GM21360 (cell line): Measurements from ENCODE around the gene KAT6B.
"Not testable (repeated sequence)": the region's sequence is repeated elsewhere in the genome, so short reads cannot be mapped to it uniquely, and the experiment has no call there.

ENCODE experiments used
- ATAC-seq: cut with Tn5 transposase; IDR thresholded peaks from one replicate; pipeline ENCODE4 v1.9.1; 2021; ENCODE audit warnings: mild to moderate bottlenecking, moderate library complexity; ENCODE audit not compliant: unreplicated experiment

Gene KAT6B

GRCh38 chr10:74916283-74916682 is 89.9 kb downstream of the KAT6B start:
- no peak for ATAC-seq

- ATAC-seq, result no peak
These were observed 91.2 kb downstream of the KAT6B start for GRCh38 chr10:74917481-74918077.

DNA sequence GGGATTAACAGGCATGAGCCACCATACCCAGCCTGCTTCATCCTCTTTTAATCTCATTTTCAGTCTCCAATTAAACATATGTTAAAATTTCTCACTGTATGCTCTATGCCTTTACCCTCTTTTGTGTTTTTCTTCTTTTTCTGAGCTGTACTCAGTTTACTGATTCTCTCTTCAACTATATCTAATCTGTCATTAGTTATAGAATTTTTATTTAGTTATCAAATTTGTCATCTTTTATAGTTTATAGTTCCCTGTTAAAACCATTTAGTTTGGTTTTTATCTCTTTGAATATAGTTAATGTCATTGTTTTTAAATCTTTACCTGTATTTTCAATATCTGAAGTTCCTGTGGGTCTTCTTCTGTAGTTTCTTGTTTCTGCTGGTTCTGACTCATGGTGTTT is 93.3 kb downstream of the KAT6B start:
- no peak for ATAC-seq

DNA sequence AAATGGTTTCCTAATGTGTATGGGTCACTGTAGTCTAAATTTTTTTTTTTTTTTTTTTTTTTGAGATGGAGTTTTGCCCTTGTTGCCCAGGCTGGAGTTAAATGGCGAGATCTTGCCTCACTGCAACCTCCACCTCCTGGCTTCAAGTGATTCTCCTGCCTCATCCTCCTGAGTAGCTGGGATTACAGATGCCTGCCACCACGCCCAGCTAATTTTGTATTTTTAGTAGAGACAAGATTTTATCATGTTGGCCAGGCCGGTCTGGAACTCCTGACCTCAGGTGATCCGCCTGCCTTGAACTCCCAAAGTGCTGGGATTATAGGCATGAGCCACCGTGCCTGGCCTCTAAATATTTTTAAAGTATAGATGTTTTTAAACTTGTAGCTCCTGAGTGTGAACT is 94.7 kb downstream of the KAT6B start:
- not testable (repeated sequence) for ATAC-seq

DNA sequence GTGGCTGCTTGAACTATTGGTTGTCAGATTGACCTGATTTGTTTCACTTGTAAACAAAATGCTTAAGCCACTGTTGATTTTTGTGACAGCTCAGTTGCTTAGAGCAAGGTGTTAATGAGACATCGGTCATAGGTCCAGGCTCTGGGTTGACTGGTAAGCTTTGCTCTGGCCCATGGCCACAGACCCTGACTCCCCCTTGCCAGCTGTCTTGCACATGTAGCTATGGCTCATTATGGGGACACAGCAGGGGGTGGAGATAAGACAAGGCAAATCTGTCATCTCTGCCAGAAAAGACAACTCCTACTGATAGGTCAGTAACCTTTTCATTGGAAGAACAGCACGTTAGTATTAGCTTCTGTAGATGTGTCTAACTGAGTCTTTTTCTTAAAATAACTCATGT is 95.3 kb downstream of the KAT6B start:
- no peak for ATAC-seq

DNA sequence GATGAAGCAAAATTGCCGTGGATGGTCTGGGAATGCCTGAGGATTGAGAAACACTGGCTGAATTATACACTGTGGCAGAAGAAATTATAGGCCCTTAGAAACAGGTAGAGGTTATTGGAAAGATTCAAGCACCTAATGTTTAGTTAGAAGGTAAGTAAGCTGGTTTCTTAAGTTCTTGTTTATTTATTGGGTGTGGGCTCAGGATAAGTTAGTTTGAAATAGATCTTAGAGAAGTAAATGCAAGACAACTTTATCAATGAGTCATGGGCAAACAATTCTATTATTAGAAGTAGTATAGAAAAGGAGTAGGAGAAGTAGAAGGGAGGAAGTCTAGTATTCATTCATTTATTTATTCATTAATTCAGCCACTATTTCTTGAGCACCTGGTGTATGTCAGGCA is 96.5 kb downstream of the KAT6B start:
- ATAC-seq, result no peak

GRCh38 chr10:74923556-74923955 is 97.2 kb downstream of the KAT6B start:
- no peak for ATAC-seq

DNA sequence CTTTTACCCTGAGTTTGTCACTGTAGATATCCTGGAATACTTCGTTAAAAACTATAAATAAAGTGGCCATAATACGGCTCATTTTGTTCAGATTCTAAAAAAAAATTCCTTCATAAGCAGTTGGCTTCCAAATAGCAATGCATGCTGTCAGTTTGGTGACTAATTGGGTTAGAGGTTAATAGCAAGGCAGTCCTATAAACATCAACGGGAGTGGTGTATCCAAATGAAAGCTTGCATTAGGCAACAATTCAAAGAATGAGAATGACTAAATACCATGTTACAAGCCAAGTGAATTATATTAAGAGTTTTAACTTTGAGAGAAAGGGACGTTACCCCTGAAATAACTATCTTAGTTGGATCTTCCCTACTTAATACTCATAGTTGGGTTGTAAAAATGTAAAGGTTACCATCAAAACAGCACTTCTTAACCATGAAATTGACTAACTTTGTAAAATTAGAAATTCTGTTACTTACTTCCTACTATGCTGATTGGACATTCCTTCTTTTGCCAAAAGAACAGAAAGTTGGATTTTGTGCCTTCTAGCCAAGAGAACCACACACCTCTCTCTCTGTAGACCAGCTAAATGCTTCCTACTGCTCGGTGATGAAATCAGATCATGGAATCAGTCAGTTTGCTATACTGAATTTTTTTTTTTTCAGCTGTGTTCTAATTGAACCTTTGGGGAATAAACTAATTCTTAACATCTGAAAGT is 98.0 kb downstream of the KAT6B start:
- ATAC-seq, result no peak

GRCh38 chr10:74925291-74925690 is 98.9 kb downstream of the KAT6B start:
- ATAC-seq, result no peak

DNA sequence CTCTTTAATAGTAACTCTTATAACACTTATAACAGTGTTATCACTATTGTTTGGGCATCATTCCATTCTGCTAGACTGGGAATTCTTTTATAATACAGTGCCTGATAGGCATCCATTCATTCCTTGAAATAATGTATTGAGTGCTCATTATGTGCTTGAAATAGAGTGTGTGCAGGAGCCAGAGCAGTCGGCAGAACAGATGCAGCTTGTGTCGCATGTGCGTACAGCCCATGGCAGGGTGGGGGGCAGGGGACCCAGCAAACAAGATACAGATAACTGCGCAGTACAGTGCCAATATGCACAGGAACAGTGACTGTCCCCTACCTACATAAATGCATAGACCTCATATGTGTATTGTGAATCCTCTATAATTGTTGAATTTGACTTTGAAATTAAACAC is 99.3 kb downstream of the KAT6B start:
- ATAC-seq, result no peak

- ATAC-seq, result no peak
These were observed 100.6 kb downstream of the KAT6B start for GRCh38 chr10:74926791-74927585.

DNA sequence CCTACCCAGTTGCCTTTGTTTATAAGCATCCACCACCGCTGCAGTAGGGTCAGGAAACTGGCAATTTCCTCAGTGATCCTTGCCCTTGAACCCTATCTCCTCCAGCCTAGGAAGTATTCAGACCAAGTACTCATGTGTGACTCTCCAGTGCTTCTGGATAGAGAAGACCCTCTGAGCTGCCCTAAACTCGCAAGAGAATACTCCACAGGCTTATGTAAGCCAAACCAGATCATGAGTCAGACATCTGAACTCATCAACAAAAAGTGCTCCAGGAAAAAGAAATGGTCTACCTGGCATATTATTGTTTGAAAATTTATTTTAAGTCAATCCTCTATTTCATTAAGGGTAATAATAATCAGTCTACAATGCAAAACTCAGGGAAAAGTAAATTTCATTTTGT is 101.3 kb downstream of the KAT6B start:
- ATAC-seq, result no peak

DNA sequence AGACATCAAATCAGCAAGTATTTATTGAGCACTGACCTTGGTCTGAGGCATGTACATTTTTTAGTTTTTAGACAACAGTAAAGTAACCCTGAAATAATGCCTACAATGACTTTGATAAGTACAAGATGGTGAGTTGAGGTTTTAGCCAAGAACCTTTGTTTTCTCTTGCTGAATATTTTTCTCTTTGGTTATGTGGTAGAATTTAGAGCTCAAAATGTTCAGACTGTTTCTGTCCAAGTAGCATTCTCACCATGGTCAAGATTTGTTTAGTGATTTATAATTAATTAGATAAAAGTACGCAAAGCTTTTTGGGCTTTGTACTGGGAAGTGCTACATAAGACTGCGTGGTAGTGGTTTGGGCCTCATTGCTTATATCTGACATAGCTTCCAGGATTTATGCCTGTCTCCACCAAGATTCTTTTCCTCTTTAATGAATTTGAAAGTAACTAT is 102.4 kb downstream of the KAT6B start:
- ATAC-seq, result no peak

- no peak for ATAC-seq
These were observed 102.8 kb downstream of the KAT6B start for GRCh38 chr10:74929197-74929596.

GRCh38 chr10:74930965-74931364 is 104.6 kb downstream of the KAT6B start:
- ATAC-seq, result no peak

- no peak for ATAC-seq
These were observed 106.2 kb downstream of the KAT6B start for GRCh38 chr10:74932648-74933047.

DNA sequence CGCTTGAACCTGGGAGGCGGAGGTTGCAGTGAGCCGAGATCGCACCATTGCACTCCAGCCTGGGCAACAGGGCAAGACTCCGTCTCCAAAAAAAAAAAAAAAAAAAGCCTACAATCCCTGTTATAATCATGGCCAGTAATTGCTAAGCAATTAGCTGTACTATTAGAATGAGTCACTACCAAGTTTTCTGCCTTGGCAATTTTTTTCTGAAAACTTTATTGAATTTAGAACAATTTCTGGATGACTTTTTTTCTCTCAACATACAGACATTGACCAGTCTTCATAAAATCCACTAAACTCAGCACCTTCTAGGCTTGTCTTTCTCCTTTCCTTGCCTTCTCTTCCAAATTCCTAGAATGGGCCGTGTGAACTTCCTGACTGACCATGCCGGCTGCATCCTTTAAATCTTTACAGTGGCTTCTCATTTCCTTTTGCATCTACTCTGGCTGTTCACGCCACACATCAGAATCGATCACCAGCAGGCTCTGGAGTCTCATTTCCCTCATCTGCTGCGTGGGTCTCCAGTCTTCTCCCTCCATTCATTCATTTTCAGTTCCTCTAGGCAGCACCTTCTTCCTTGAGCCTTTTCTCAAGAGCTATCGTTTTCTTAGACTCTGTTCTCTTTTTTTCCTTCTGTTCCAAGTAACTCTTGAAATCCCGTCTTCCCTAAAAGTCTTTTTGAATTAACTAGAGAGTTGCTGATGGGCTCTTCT is 107.9 kb downstream of the KAT6B start:
- no peak for ATAC-seq

DNA sequence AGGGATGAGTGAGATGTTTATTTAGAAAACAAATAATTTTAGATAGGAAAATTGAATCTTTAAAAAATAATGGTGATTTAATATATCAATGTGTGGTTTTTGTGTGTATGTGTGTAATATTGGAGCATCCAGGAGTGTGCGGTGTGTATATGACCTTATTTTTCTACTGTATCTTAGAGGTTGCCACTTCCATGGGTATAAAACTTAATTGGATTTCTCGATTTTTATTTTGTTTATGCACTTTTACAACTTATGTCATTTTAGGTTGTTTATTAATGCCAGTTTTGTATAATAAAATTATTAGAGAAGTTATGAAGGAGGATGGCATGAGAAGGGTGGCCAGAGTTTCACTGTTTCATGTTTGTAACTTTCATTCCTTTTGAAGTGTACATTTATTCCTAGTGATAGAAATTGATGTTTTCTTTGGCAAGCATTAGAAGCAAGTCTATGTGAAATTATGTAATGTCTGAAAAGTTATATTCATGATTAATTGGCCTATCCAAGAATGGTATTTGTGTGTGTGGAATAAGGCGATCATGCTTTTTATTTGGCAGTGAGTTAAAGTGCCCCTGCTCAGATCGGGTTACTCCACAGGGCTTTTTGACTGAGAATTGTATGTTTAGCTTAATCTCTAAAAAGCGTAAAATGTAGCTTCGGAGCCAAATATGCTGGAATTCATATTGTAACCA is 110.3 kb downstream of the KAT6B start:
- no peak for ATAC-seq

DNA sequence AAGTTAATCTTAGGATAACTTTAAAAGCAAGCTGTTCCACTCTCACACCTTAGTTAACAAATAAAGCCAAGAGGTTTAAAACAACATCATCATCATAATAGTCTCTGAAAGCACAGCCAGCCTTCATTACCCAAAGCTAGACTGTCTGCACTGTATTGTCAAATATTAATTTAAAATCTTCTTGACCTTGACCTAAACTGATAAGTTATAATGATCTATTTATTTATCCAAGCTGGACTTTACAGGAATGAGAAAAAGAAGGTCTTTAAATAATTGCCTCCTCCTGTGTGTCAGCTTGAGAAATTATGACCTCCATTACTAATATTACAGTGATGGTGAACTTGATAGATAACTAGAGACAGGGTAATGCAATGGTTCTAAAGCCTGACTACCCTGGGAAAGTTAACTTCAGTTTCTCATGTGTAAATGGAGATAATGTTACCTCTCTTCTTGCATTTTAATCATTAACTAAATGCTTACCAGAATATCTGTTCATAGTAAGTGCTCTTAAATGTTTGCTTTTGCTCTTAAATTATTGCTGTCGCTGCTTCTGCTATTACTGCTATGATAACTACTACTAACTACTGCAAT is 111.0 kb downstream of the KAT6B start:
- ATAC-seq, result no peak

GRCh38 chr10:74944205-74944604 is 117.8 kb downstream of the KAT6B start:
- no peak for ATAC-seq
